Transverse colon (tissue), 4 donors: Measurements from ENCODE around the gene MRPS22. TPM values are rescaled to one million over a fixed set of nuclear protein-coding genes. Genes with fewer than 3 reads are reported as not detected.

Experiments
- DNase-seq: peaks from one replicate; pipeline ENCODE4 v3.0.0-alpha.2; 2019
- H3K27ac ChIP-seq, 4 donors: fragments of 200-600 bp; sonication (generic); 2 replicates each; pipeline ENCODE4 v1.5.1; 2016 to 2018; ENCODE audit warnings: inconsistent platforms in 4 of 4
- H3K27me3 ChIP-seq: fragments of 200-600 bp; sonication (generic); 2 replicates; pipeline ENCODE4 v1.5.1; 2017; ENCODE audit warnings: inconsistent platforms
- H3K36me3 ChIP-seq, 4 donors: fragments of 200-600 bp; sonication (generic); 2 replicates each; pipeline ENCODE4 v1.5.1; 2017 to 2019; ENCODE audit warnings: inconsistent platforms in 4 of 4
- H3K4me1 ChIP-seq, 4 donors: fragments of 200-600 bp; sonication (generic); 2 replicates each; pipeline ENCODE4 v1.5.1; 2017 to 2020; ENCODE audit warnings: inconsistent platforms in 4 of 4
- H3K4me3 ChIP-seq, 4 donors: fragments of 200-600 bp; sonication (generic); 1 replicate in 1 of 4; 2 replicates in 3 of 4; pipeline versions ENCODE4 v1.5.1 to v1.6.1; 2017 to 2019; ENCODE audit warnings: inconsistent platforms in 4 of 4
- H3K9me3 ChIP-seq, 2 donors: fragments of 200-600 bp; sonication (generic); 2 replicates each; pipeline ENCODE4 v1.5.1; 2017 to 2019; ENCODE audit warnings: inconsistent platforms in 2 of 2
- EP300 ChIP-seq: sonication (generic); formaldehyde crosslinking; IDR thresholded peaks from one replicate; pipeline ENCODE4 v1.6.1; 2017; ENCODE audit warnings: antibody characterized with exemption, low read depth
- POLR2A ChIP-seq: fragments of 450-650 bp; IDR thresholded peaks from one replicate; pipeline ENCODE4 v1.6.1; 2016; ENCODE audit warnings: antibody characterized with exemption, mild to moderate bottlenecking, moderate library complexity
- POLR2AphosphoS5 ChIP-seq, 3 donors: sonication (generic); formaldehyde crosslinking; IDR thresholded peaks; one replicate each; pipeline ENCODE4 v1.6.1; 2016; ENCODE audit warnings: antibody characterized with exemption in 3 of 3
- WGBS, 2 donors: methylation state at CpG; one replicate each; pipeline ENCODE4 v1.1.5; 2018; ENCODE audit warnings: low coverage in 1 of 2; 5-methylcytosine and 5-hydroxymethylcytosine counted together
- in situ Hi-C, 4 donors: fragments of 200-750 bp; cut with MboI; loops; one replicate each; pipeline versions ENCODE4 v1.15.0 to v1.15.1; 2017; ENCODE audit warnings: low sequenced_read_pairs in 3 of 4, low pct_ligation_motif_present in 1 of 4, low pct_unique_long_range_greater_than_20kb in 1 of 4
- intact Hi-C: fragments of 100-400 bp; cut with DNase I; formaldehyde crosslinking; loops from one replicate; pipeline ENCODE4 v1.15.1; 2023; ENCODE audit warnings: low total_unique reads
- total RNA-seq, 4 donors: library from RNA; depleted of rRNA; stranded (reverse); fragments of >200 nt; gene quantifications; one replicate each; pipeline ENCODE4 v1.1.0, GENCODE V29; 2016
- TF ChIP-seq, protein P1 (sequence below), 5 experiments: fragments of 200-600 bp in 3 of 5; fragments of 450-650 bp in 2 of 5; sonication (generic) in 3 of 5; IDR thresholded peaks; 1 replicate in 2 of 5; 2 replicates in 3 of 5; pipeline ENCODE4 v1.5.1; 2016 to 2017; ENCODE audit warnings: antibody characterized with exemption in 5 of 5, inconsistent platforms in 3 of 5, mild to moderate bottlenecking in 2 of 5, moderate library complexity in 1 of 5

MRPS22 gene
- total RNA-seq, 4 donors from 2014 or later = 14.6 to 62.7 (median 51.6) TPM

- no peak for DNase-seq
- Histone ChIP-seq H3K36me3 (no peaks in the 10 kb centered on the region), H3K27ac (no peak overlapping the region), H3K27me3 (no peaks in the 10 kb centered on the region), H3K4me3 (no peak overlapping the region), H3K9me3 (no peaks in the 10 kb centered on the region), H3K4me1 (no peaks in the 10 kb centered on the region)
- 74% methylated on average over 4 to 12 of the region's 12 CpGs for WGBS, 2 donors
- no peak for TF ChIP-seq EP300
- no peak for TF ChIP-seq POLR2AphosphoS5 (IDR thresholded peaks at IDR 0.05)
- no peak for TF ChIP-seq POLR2A
- TF ChIP-seq, protein P1, sequence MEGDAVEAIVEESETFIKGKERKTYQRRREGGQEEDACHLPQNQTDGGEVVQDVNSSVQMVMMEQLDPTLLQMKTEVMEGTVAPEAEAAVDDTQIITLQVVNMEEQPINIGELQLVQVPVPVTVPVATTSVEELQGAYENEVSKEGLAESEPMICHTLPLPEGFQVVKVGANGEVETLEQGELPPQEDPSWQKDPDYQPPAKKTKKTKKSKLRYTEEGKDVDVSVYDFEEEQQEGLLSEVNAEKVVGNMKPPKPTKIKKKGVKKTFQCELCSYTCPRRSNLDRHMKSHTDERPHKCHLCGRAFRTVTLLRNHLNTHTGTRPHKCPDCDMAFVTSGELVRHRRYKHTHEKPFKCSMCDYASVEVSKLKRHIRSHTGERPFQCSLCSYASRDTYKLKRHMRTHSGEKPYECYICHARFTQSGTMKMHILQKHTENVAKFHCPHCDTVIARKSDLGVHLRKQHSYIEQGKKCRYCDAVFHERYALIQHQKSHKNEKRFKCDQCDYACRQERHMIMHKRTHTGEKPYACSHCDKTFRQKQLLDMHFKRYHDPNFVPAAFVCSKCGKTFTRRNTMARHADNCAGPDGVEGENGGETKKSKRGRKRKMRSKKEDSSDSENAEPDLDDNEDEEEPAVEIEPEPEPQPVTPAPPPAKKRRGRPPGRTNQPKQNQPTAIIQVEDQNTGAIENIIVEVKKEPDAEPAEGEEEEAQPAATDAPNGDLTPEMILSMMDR (IDR thresholded peaks at IDR 0.05) = no peak
- intact Hi-C loops = no loop called here
- in situ Hi-C loops = loop anchor here in 2 of 4 donors (25.0 kb wide), 2 partner anchors 190 to 890 kb away; no protein-coding TSS in a partner anchor
Observed at GRCh38 chr3:139302084-139302800, 41.6 kb upstream of the MRPS22 start.

GRCh38 chr3:139302801-139303113, 41.1 kb upstream of the MRPS22 start:
- Histone ChIP-seq H3K4me3 (no peak overlapping the region), H3K36me3 (no peaks in the 10 kb centered on the region), H3K4me1 (no peaks in the 10 kb centered on the region), H3K27me3 (no peaks in the 10 kb centered on the region), H3K27ac (no peak overlapping the region), H3K9me3 (no peaks in the 10 kb centered on the region)
- WGBS, 2 donors = 81 to 86% methylated on average over 4 of the region's 4 CpGs
- intact Hi-C loops (no loop called here), in situ Hi-C loops (loop anchor here in 2 of 4 donors (25.0 kb wide), 2 partner anchors 190 to 890 kb away; no protein-coding TSS in a partner anchor)
- no peak for TF ChIP-seq POLR2A
- TF ChIP-seq EP300 = no peak
- TF ChIP-seq, protein P1 (IDR thresholded peaks at IDR 0.05) = no peak
- no peak for TF ChIP-seq POLR2AphosphoS5 (IDR thresholded peaks at IDR 0.05)
- DNase-seq = no peak

DNA sequence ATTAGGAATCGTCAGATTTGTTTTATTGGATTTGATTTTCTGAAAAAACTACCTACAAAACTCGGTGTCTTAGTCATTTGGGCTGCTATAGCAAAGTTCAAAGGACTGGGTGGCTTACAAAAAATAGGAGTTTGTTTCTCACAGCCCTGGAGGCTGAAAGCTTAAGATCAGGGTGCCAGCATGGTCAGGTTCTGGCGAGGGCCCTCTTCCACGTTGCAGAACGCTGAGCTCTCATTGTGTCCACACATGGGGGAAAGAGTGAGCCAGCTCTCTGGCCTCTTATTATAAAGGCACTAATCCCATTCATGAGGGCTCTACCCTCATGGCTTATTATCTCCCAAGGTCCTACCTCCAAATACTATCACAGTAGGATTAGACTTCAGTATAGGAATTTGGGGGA, 40.6 kb upstream of the MRPS22 start:
- Histone ChIP-seq H3K27me3 (no peaks in the 10 kb centered on the region), H3K9me3 (no peaks in the 10 kb centered on the region), H3K27ac (no peak overlapping the region), H3K4me3 (no peak overlapping the region), H3K36me3 (no peaks in the 10 kb centered on the region), H3K4me1 (no peaks in the 10 kb centered on the region)
- TF ChIP-seq EP300 (no peak), POLR2AphosphoS5 (IDR thresholded peaks at IDR 0.05) (no peak), POLR2A (no peak)
- TF ChIP-seq, protein P1 (IDR thresholded peaks at IDR 0.05) = no peak
- intact Hi-C loops (no loop called here), in situ Hi-C loops (loop anchor here in 2 of 4 donors (25.0 kb wide), 2 partner anchors 191 to 891 kb away; no protein-coding TSS in a partner anchor)
- WGBS, 2 donors = 83 to 88% methylated on average over 3 to 5 of the region's 5 CpGs
- no peak for DNase-seq

GRCh38 chr3:139304383-139304782, 39.4 kb upstream of the MRPS22 start:
- in situ Hi-C loops = loop anchor here in 2 of 4 donors (25.0 kb wide), 2 partner anchors 192 to 892 kb away; no protein-coding TSS in a partner anchor
- H3K27me3 ChIP-seq = no peaks in the 10 kb centered on the region
- no peaks in the 10 kb centered on the region for H3K36me3 ChIP-seq
- H3K27ac ChIP-seq = no peak overlapping the region
- no peak for TF ChIP-seq POLR2AphosphoS5 (IDR thresholded peaks at IDR 0.05)
- TF ChIP-seq EP300 = no peak
- TF ChIP-seq, protein P1 (IDR thresholded peaks at IDR 0.05) = no peak
- TF ChIP-seq POLR2A = no peak
- H3K9me3 ChIP-seq = no peaks in the 10 kb centered on the region
- H3K4me3 ChIP-seq = no peak overlapping the region
- DNase-seq = no peak
- WGBS, 2 donors = 84 to 89% methylated on average over 3 of the region's 3 CpGs
- no peaks in the 10 kb centered on the region for H3K4me1 ChIP-seq
- intact Hi-C loops = no loop called here
